HL-60 (cell line): ENCODE measurements around the gene PTPN9.

ENCODE experiments used
- GABPA ChIP-seq: IDR thresholded peaks from 2 replicates; pipeline ENCODE4 v1.6.1; 2012; ENCODE audit warnings: low read depth
- POLR2AphosphoS5 ChIP-seq: IDR thresholded peaks from 2 replicates; pipeline ENCODE4 v1.6.1; 2012; ENCODE audit warnings: low read depth
- SPI1 ChIP-seq: IDR thresholded peaks from 2 replicates; pipeline ENCODE4 v1.6.1; 2012; ENCODE audit warnings: low read depth, mild to moderate bottlenecking, borderline replicate concordance
- TF ChIP-seq, protein P1 (sequence below): IDR thresholded peaks from one replicate; pipeline ENCODE4 v1.5.1; 2011; ENCODE audit warnings: low read length, control low read depth, inconsistent platforms; ENCODE audit not compliant: insufficient read depth

DNA sequence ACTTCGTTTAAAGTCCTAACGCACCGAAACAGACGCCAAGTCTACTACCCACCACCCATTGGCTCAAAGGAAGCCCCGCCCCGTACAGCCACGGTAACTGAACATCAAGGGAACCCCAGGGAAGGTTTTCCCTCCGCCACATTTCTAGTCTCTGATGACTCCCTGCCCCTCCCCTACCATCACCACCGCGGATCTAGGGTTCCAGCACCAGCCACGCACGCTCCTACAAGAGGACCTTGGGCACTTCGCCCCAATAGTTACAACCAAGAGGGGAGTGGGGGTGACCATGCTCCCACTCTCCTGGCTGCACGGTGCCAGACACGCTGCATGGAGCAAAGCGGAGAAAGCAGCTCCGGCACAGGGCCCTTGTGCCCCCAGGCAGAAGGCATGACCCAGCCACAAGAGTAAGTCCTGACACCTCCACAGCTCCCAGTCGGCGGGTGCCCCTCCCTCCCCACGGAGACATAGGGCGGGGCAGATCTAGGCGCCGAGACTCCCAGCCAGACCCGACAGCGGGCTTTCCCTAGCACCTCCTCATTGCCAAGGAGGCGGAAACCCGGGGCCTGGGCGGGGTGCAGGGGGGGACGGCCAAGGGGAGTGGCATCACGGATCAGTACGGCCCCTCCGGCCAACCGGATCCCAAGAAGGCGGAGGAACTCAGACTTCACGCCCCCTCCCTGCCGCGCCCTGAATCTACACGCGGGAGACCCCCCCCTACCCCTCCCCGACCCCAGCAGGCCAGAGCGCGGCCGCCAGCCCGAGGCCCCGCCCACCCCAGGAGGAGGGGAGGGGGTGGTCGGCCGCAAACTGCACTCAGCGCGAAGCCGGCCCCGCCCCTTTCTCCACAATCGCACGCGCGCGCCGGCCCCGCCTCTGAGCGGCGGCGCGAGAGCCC lies 128.6 kb downstream of the PTPN9 start:
- TF ChIP-seq, protein P1, sequence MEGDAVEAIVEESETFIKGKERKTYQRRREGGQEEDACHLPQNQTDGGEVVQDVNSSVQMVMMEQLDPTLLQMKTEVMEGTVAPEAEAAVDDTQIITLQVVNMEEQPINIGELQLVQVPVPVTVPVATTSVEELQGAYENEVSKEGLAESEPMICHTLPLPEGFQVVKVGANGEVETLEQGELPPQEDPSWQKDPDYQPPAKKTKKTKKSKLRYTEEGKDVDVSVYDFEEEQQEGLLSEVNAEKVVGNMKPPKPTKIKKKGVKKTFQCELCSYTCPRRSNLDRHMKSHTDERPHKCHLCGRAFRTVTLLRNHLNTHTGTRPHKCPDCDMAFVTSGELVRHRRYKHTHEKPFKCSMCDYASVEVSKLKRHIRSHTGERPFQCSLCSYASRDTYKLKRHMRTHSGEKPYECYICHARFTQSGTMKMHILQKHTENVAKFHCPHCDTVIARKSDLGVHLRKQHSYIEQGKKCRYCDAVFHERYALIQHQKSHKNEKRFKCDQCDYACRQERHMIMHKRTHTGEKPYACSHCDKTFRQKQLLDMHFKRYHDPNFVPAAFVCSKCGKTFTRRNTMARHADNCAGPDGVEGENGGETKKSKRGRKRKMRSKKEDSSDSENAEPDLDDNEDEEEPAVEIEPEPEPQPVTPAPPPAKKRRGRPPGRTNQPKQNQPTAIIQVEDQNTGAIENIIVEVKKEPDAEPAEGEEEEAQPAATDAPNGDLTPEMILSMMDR = no peak
- TF ChIP-seq POLR2AphosphoS5 (no peak), SPI1 (no peak), GABPA (no peak)
